ENCODE measurements around the gene ANGPTL3.

DNA sequence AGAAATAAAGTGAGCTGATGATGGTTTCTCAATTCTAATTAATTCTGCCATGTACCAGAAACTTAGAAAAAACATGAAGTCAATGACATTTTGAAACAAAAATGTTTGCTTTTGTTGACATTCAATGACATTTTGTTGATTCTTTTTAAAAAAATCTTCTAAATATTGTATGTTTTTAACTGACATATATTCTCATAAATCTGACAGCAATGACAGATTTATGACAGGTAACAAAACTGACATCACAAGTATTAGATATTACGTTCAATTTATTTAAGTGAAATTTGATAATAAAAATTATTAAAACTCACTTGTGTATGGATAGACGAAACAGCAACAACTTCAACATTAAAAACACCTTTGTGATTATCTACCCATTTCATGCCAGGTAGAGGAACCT lies 36.0 kb upstream of the ANGPTL3 start:
- no peak for TF ChIP-seq CTCF (IDR thresholded peaks at IDR 0.05)
- TF ChIP-seq EZH2 (IDR thresholded peaks at IDR 0.05; ENCODE audit: borderline replicate concordance, insufficient read depth, low read depth, low read length, poor library complexity, severe bottlenecking) = no peak

Measured in B cell (primary cell).